IMR-90 (cell line): ENCODE measurements around the gene ZBED2. TPM values are rescaled to one million over a fixed set of nuclear protein-coding genes. Genes with fewer than 3 reads are reported as not detected.

ENCODE experiments used
- ATAC-seq: fragments of 200-7000 bp; cut with Tn5 transposase; 2 replicates; pipeline ENCODE4 v1.9.1; 2020; ENCODE audit warnings: low read depth, mild to moderate bottlenecking, moderate library complexity
- BruUV-seq: library from RNA; stranded (reverse); fragments of 400-500 nt; replicated peaks from 2 replicates; lab custom pipeline; 2021; lab: Mats Ljungman, UMichigan
- CTCF ChIA-PET: fragments of 300-600 bp; formaldehyde crosslinking; extraction: SDS; loops from one replicate; lab custom pipeline; 2021; ENCODE audit warnings: antibody characterized with exemption; lab: Yijun Ruan, JAX
- POLR2A ChIA-PET: fragments of 300-600 bp; sonication (Branson Sonifier 250); formaldehyde crosslinking; loops from one replicate; lab custom pipeline; 2022; ENCODE audit warnings: antibody characterized with exemption; ENCODE audit not compliant: unreplicated experiment; lab: Charles Lee
- DNase-seq: peaks from one replicate; pipeline ENCODE4 v3.0.0; 2013
- H2AFZ ChIP-seq: replicated peaks from 2 replicates; pipeline ENCODE3; 2013; ENCODE audit warnings: low read length, mild to moderate bottlenecking; ENCODE audit not compliant: poor library complexity
- H2AK5ac ChIP-seq: 2 replicates; pipeline ENCODE4 v1.6.1; 2013; ENCODE audit warnings: low read depth, low read length, inconsistent platforms
- H2AK9ac ChIP-seq: replicated peaks from 2 replicates; pipeline ENCODE3; 2013; ENCODE audit warnings: mild to moderate bottlenecking, low read depth, low read length, moderate library complexity; ENCODE audit not compliant: poor library complexity
- H2BK120ac ChIP-seq: 2 replicates; pipeline ENCODE4 v1.6.1; 2013; ENCODE audit warnings: low read depth, low read length, inconsistent platforms
- H2BK15ac ChIP-seq: 3 replicates; pipeline ENCODE4 v1.6.1; 2013; ENCODE audit warnings: low read depth, low read length, inconsistent platforms
- H2BK20ac ChIP-seq: 2 replicates; pipeline ENCODE4 v1.6.1; 2013; ENCODE audit warnings: low read depth, mild to moderate bottlenecking, inconsistent platforms, low read length, moderate library complexity
- H2BK5ac ChIP-seq: 2 replicates; pipeline ENCODE4 v1.6.1; 2013; ENCODE audit warnings: mild to moderate bottlenecking, low read depth, low read length, inconsistent platforms; ENCODE audit not compliant: poor library complexity, severe bottlenecking
- H3K14ac ChIP-seq: replicated peaks from 2 replicates; pipeline ENCODE4 v1.6.1; 2013; ENCODE audit warnings: low read depth, low read length, inconsistent platforms
- H3K18ac ChIP-seq: 2 replicates; pipeline ENCODE4 v1.6.1; 2013; ENCODE audit warnings: low read depth, low read length, control low read depth
- H3K23ac ChIP-seq: 2 replicates; pipeline ENCODE4 v1.6.1; 2013; ENCODE audit warnings: low read depth, low read length, inconsistent platforms
- H3K27ac ChIP-seq: 2 replicates; pipeline ENCODE4 v1.5.1; 2013; ENCODE audit warnings: mild to moderate bottlenecking, control low read depth, low read length; ENCODE audit not compliant: insufficient read depth
- H3K27me3 ChIP-seq: 2 replicates; pipeline ENCODE4 v1.6.1; 2013; ENCODE audit warnings: low read length; ENCODE audit not compliant: control insufficient read depth, insufficient read depth
- H3K36me3 ChIP-seq: 2 replicates; pipeline ENCODE4 v1.6.1; 2013; ENCODE audit warnings: low read length, mixed read lengths; ENCODE audit not compliant: control insufficient read depth, insufficient read depth
- H3K4ac ChIP-seq: 2 replicates; pipeline ENCODE4 v1.6.1; 2013; ENCODE audit warnings: low read depth, low read length, inconsistent platforms
- H3K4me1 ChIP-seq: 2 replicates; pipeline ENCODE4 v1.6.1; 2013; ENCODE audit warnings: low read length, mixed read lengths; ENCODE audit not compliant: control insufficient read depth, insufficient read depth
- H3K4me2 ChIP-seq: 2 replicates; pipeline ENCODE4 v1.6.1; 2013; ENCODE audit warnings: low read depth, mild to moderate bottlenecking, control low read depth, low read length, moderate library complexity
- H3K4me3 ChIP-seq: 2 replicates; pipeline ENCODE4 v1.5.1; 2013; ENCODE audit warnings: low read depth, mild to moderate bottlenecking, control low read depth, low read length, moderate library complexity; ENCODE audit not compliant: insufficient read depth
- H3K56ac ChIP-seq: 2 replicates; pipeline ENCODE4 v1.6.1; 2013; ENCODE audit warnings: low read length, inconsistent platforms; ENCODE audit not compliant: insufficient read depth; ENCODE audit errors: extremely low read depth
- H3K79me1 ChIP-seq, 2 experiments: 2 replicates each; pipeline ENCODE4 v1.6.1; 2013; ENCODE audit warnings: low read length in 2 of 2, inconsistent platforms in 1 of 2, low read depth in 1 of 2
- H3K9ac ChIP-seq: 2 replicates; pipeline ENCODE4 v1.6.1; 2013; ENCODE audit warnings: low read depth, low read length, control low read depth
- H3K9me1 ChIP-seq: 2 replicates; pipeline ENCODE4 v1.6.1; 2013; ENCODE audit warnings: low read length, inconsistent platforms; ENCODE audit not compliant: insufficient read depth
- H3K9me3 ChIP-seq: 2 replicates; pipeline ENCODE4 v1.6.1; 2013; ENCODE audit warnings: low read length; ENCODE audit not compliant: control insufficient read depth, insufficient read depth
- H4K20me1 ChIP-seq: 2 replicates; pipeline ENCODE4 v1.6.1; 2013; ENCODE audit warnings: low read length, inconsistent platforms; ENCODE audit not compliant: insufficient read depth
- H4K5ac ChIP-seq: 2 replicates; pipeline ENCODE4 v1.6.1; 2013; ENCODE audit warnings: mild to moderate bottlenecking, low read depth, low read length, control low read depth
- H4K8ac ChIP-seq, 2 experiments: 2 replicates each; pipeline ENCODE4 v1.6.1; 2013; ENCODE audit warnings: low read depth in 2 of 2, low read length in 2 of 2, control low read depth in 1 of 2, inconsistent platforms in 1 of 2
- H4K91ac ChIP-seq: 2 replicates; pipeline ENCODE4 v1.6.1; 2013; ENCODE audit warnings: low read depth, low read length, inconsistent platforms; ENCODE audit not compliant: insufficient read depth
- CHD1 ChIP-seq: IDR thresholded peaks from 2 replicates; pipeline ENCODE4 v1.6.1; 2012; ENCODE audit warnings: low read depth, low read length, improper control_type of control experiment
- FOS ChIP-seq: fragments of 150-350 bp; IDR thresholded peaks from 2 replicates; pipeline ENCODE4 v1.6.1; 2016; ENCODE audit warnings: low read depth, low read length
- POLR2A ChIP-seq: IDR thresholded peaks from 2 replicates; pipeline ENCODE4 v1.6.1; 2012; ENCODE audit warnings: mild to moderate bottlenecking, low read depth, low read length
- dilution Hi-C: fragments of 300-500 bp; cut with HindIII; formaldehyde crosslinking; loops from one replicate; pipeline ENCODE4 v1.14.3; 2018; ENCODE audit warnings: low sequenced_read_pairs; ENCODE audit not compliant: unreplicated experiment
- in situ Hi-C: fragments of 300-500 bp; cut with MboI; formaldehyde crosslinking; loops from 3 replicates; pipeline ENCODE4 v1.14.3; 2019; ENCODE audit warnings: low sequenced_read_pairs, inconsistent platforms, mixed read lengths
- intact Hi-C: fragments of 100-400 bp; cut with micrococcal nuclease; formaldehyde crosslinking; loops from 2 replicates; pipeline ENCODE4 v1.10.0; 2022
- polyA plus RNA-seq, 3 experiments: library from polyadenylated mRNA; depleted of rRNA; stranded (reverse); fragments of >200 nt; gene quantifications; 2 replicates each; pipeline ENCODE4 v1.2.3, GENCODE V29; 2012; ENCODE audit warnings: low replicate concordance in 1 of 3
- total RNA-seq: library from RNA; depleted of rRNA; stranded (reverse); fragments of >200 nt; gene quantifications from 2 replicates; pipeline ENCODE4 v1.2.3, GENCODE V29; 2012

Gene ZBED2
- total and polyA plus RNA-seq, 2 of the 4 experiments (the other 2 are of a cell fraction) = 0.51 to 0.72 TPM

DNA sequence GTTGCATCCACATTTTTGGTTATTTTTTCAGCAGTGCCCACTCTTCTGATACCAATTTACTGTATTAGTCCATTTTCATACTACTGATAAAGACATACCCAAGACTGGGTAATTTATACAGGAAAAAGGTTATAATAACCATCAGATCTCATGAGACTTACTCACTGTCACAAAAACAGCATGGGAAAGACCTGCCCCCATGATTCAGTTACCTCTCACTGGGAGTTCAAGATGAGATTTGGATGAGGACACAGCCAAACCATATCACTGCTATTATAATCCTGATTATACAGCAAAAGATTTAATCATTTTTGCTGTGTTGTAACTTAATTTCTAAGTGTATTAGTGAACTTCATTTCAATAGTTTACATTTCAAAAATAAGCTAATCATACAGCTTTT is 6.6 kb downstream of the ZBED2 start:
- DNase-seq (peak; percentile 35), ATAC-seq (no peak)
- intact Hi-C loops (no loop called here), in situ Hi-C loops (loop anchor here (25.0 kb wide), 2 partner anchors 274 to 374 kb away; partner anchors contain the start of gene PHLDB2), dilution Hi-C loops (no loop called here)
- Histone ChIP-seq H2BK20ac (no peak overlapping the region), H4K20me1 (no peaks in the 10 kb centered on the region), H3K9me1 (peaks cover 15% of the 10 kb centered on the region), H2AK9ac (no peak overlapping the region), H3K27me3 (no peaks in the 10 kb centered on the region), H3K9me3 (no peaks in the 10 kb centered on the region), H2BK120ac (peak overlapping the region; percentile 4; the same call in 1 of the 2 replicates), H3K4me2 (no peak overlapping the region), H3K27ac (no peak overlapping the region), H3K4me1 (peaks cover 13% of the 10 kb centered on the region), H3K14ac (no peak overlapping the region), H2BK15ac (no peak overlapping the region), H4K8ac (no peak overlapping the region), H3K56ac (no peak overlapping the region), H3K9ac (no peak overlapping the region), H4K91ac (no peak overlapping the region), H2AK5ac (no peak overlapping the region), H3K79me1 (peaks cover 0 to 5% of the 10 kb centered on the region in 2 experiments; a peak in 2 of 4 replicates), H3K36me3 (no peaks in the 10 kb centered on the region), H3K4me3 (no peak overlapping the region), H3K4ac (no peak overlapping the region; the same call in 1 of the 2 replicates), H3K23ac (no peak overlapping the region), H4K5ac (no peak overlapping the region), H2BK5ac (no peak overlapping the region), H3K18ac (no peak overlapping the region), H2AFZ (no peak overlapping the region)
- ChIA-PET POLR2A (no interaction called here), CTCF (interaction anchor here (0.6 kb wide), 2 partner anchors 51 to 1190 kb away, joined by 3 to 12 read pairs; no protein-coding TSS in a partner anchor)
- no TSS peak for BruUV-seq
- TF ChIP-seq CHD1 (no peak), POLR2A (no peak), FOS (no peak)
